ENCODE data around the gene ANKRD40.
"Not testable (repeated sequence)": the region's sequence is repeated elsewhere in the genome, so short reads cannot be mapped to it uniquely, and the experiment has no call there.

The ANKRD40 gene

GRCh38 chr17:50682938-50683337 is 24.8 kb downstream of the ANKRD40 start:
- Mint-ChIP-seq H3K4me1 (peaks cover 39% of the 10 kb centered on the region), H3K27me3 (ENCODE audit: low read depth) (peaks cover 13% of the 10 kb centered on the region), H3K27ac (no peak overlapping the region), H3K36me3 (ENCODE audit: low read depth) (no peaks in the 10 kb centered on the region), H3K9me3 (no peaks in the 10 kb centered on the region), H3K4me3 (no peak overlapping the region)
- no peak for TF ChIP-seq CTCF (IDR thresholded peaks at IDR 0.05; ENCODE audit: unreplicated experiment in 3 of 3)

- no peaks in the 10 kb centered on the region for H3K9me3 Mint-ChIP-seq
- peaks cover 10% of the 10 kb centered on the region for H3K27me3 Mint-ChIP-seq (ENCODE audit: low read depth)
- H3K36me3 Mint-ChIP-seq (ENCODE audit: low read depth), result no peaks in the 10 kb centered on the region
- TF ChIP-seq CTCF (IDR thresholded peaks at IDR 0.05; ENCODE audit: unreplicated experiment in 3 of 3), result no peak
- peak overlapping the region in 1 of 3 experiments; percentile 81 for H3K27ac Mint-ChIP-seq
- peaks cover 36% of the 10 kb centered on the region for H3K4me1 Mint-ChIP-seq
- H3K4me3 Mint-ChIP-seq, result no peak overlapping the region
Observed at GRCh38 chr17:50682441-50682840, 25.3 kb downstream of the ANKRD40 start.

GRCh38 chr17:50681263-50682200 is 26.2 kb downstream of the ANKRD40 start:
- H3K36me3 Mint-ChIP-seq (ENCODE audit: low read depth), result no peaks in the 10 kb centered on the region
- peaks cover 27% of the 10 kb centered on the region for H3K4me1 Mint-ChIP-seq
- H3K27me3 Mint-ChIP-seq (ENCODE audit: low read depth), result peaks cover 9% of the 10 kb centered on the region
- TF ChIP-seq CTCF (IDR thresholded peaks at IDR 0.05; ENCODE audit: unreplicated experiment in 3 of 3), result peak; percentile 50 to 69 (median 63)
- peak overlapping the region; percentile 56 to 89 (median 71) for H3K27ac Mint-ChIP-seq
- no peaks in the 10 kb centered on the region for H3K9me3 Mint-ChIP-seq
- no peak overlapping the region for H3K4me3 Mint-ChIP-seq

- H3K4me1 Mint-ChIP-seq, result peaks cover 21% of the 10 kb centered on the region
- H3K9me3 Mint-ChIP-seq; H3K27me3 Mint-ChIP-seq (ENCODE audit: low read depth); H3K36me3 Mint-ChIP-seq (ENCODE audit: low read depth); H3K4me3 Mint-ChIP-seq: not testable (repeated sequence)
- peak overlapping the region; percentile 56 to 89 (median 71) for H3K27ac Mint-ChIP-seq
Observed at GRCh38 chr17:50680543-50681262, 27.0 kb downstream of the ANKRD40 start.

- TF ChIP-seq CTCF (IDR thresholded peaks at IDR 0.05; ENCODE audit: unreplicated experiment in 3 of 3), result no peak
- Mint-ChIP-seq H3K27ac (no peak overlapping the region), H3K36me3 (ENCODE audit: low read depth) (no peaks in the 10 kb centered on the region), H3K9me3 (no peaks in the 10 kb centered on the region), H3K27me3 (ENCODE audit: low read depth) (peaks cover 10% of the 10 kb centered on the region), H3K4me3 (no peak overlapping the region), H3K4me1 (peaks cover 21% of the 10 kb centered on the region)
Observed at GRCh38 chr17:50680126-50680525, 27.6 kb downstream of the ANKRD40 start.

- Mint-ChIP-seq H3K9me3 (no peaks in the 10 kb centered on the region), H3K4me3 (no peak overlapping the region), H3K4me1 (peaks cover 16% of the 10 kb centered on the region), H3K27me3 (ENCODE audit: low read depth) (peaks cover 16% of the 10 kb centered on the region), H3K27ac (no peak overlapping the region), H3K36me3 (ENCODE audit: low read depth) (no peaks in the 10 kb centered on the region)
- TF ChIP-seq CTCF (IDR thresholded peaks at IDR 0.05; ENCODE audit: unreplicated experiment in 3 of 3), result no peak
Observed at GRCh38 chr17:50679008-50679544, 28.6 kb downstream of the ANKRD40 start.
